Activated CD8-positive, alpha-beta memory T cell treated with anti-CD3 and anti-CD28 coated beads for 36 hours (primary cell): Measurements from ENCODE around the gene ANXA3. TPM values are rescaled to one million over a fixed set of nuclear protein-coding genes. Genes with fewer than 3 reads are reported as not detected.
"Not testable (repeated sequence)": the region's sequence is repeated elsewhere in the genome, so short reads cannot be mapped to it uniquely, and the experiment has no call there.

Source experiments
- CTCF ChIA-PET: fragments of 350-600 bp; sonication (Branson Sonifier 250); formaldehyde crosslinking; loops from one replicate; lab custom pipeline; 2021; ENCODE audit warnings: antibody characterized with exemption; lab: Charles Lee
- POLR2A ChIA-PET: fragments of 350-600 bp; sonication (Branson Sonifier 250); formaldehyde crosslinking; loops from one replicate; lab custom pipeline; 2021; ENCODE audit warnings: antibody characterized with exemption; lab: Charles Lee
- total RNA-seq, 2 experiments: library from RNA; stranded (reverse); gene quantifications; one replicate each; pipeline ENCODE4 v1.2.3, GENCODE V29; 2021

The ANXA3 gene
- total RNA-seq, 2 experiments from 2014 or later = 0.21 to 0.31 TPM

GRCh38 chr4:78567500-78568060 lies 16.0 kb downstream of the ANXA3 start:
- ChIA-PET POLR2A (no interaction called here), CTCF (interaction anchor here (1.2 kb wide), 1 partner anchor 13 kb away, joined by 3 read pairs; no protein-coding TSS in a partner anchor)

- POLR2A ChIA-PET = no interaction called here
- CTCF ChIA-PET = no interaction called here
These were observed 17.2 kb downstream of the ANXA3 start for GRCh38 chr4:78568640-78569305.

GRCh38 chr4:78569306-78569821 lies 17.8 kb downstream of the ANXA3 start:
- POLR2A ChIA-PET = no interaction called here

GRCh38 chr4:78570117-78570516 lies 18.5 kb downstream of the ANXA3 start:
- POLR2A ChIA-PET = no interaction called here
- CTCF ChIA-PET = no interaction called here

More at GRCh38 chr4:78569306-78569821, 17.8 kb downstream of the ANXA3 start:
- CTCF ChIA-PET = no interaction called here

- ChIA-PET POLR2A (no interaction called here), CTCF (no interaction called here)
These were observed 20.2 kb downstream of the ANXA3 start for GRCh38 chr4:78571804-78572203.

GRCh38 chr4:78578674-78579425 lies 27.3 kb downstream of the ANXA3 start:
- CTCF ChIA-PET = no interaction called here
- POLR2A ChIA-PET = no interaction called here

- ChIA-PET CTCF (no interaction called here), POLR2A (no interaction called here)
These were observed 30.0 kb downstream of the ANXA3 start for GRCh38 chr4:78581618-78582017.

GRCh38 chr4:78584863-78585547 lies 33.4 kb downstream of the ANXA3 start:
- POLR2A ChIA-PET = no interaction called here
- CTCF ChIA-PET = no interaction called here

- CTCF ChIA-PET = no interaction called here
These were observed 34.1 kb downstream of the ANXA3 start for GRCh38 chr4:78585633-78586032.

GRCh38 chr4:78588894-78589545 lies 37.5 kb downstream of the ANXA3 start:
- ChIA-PET POLR2A (no interaction called here), CTCF (no interaction called here)

More at GRCh38 chr4:78585633-78586032, 34.1 kb downstream of the ANXA3 start:
- POLR2A ChIA-PET = no interaction called here

GRCh38 chr4:78591404-78591803 lies 39.8 kb downstream of the ANXA3 start:
- ChIA-PET POLR2A (no interaction called here), CTCF (no interaction called here)

GRCh38 chr4:78592088-78592783 lies 40.7 kb downstream of the ANXA3 start:
- POLR2A ChIA-PET = no interaction called here

GRCh38 chr4:78596111-78596742 lies 44.7 kb downstream of the ANXA3 start:
- POLR2A ChIA-PET = no interaction called here
- CTCF ChIA-PET = no interaction called here

More at GRCh38 chr4:78592088-78592783, 40.7 kb downstream of the ANXA3 start:
- CTCF ChIA-PET = interaction anchor here (0.6 to 0.7 kb wide), 2 partner anchors 70 to 200 kb away, joined by 3 read pairs; no protein-coding TSS in a partner anchor

GRCh38 chr4:78598431-78598830 lies 46.9 kb downstream of the ANXA3 start:
- CTCF ChIA-PET, POLR2A ChIA-PET: not testable (repeated sequence)

GRCh38 chr4:78599147-78599546 lies 47.6 kb downstream of the ANXA3 start:
- ChIA-PET POLR2A (no interaction called here), CTCF (no interaction called here)

GRCh38 chr4:78599931-78600375 lies 48.4 kb downstream of the ANXA3 start:
- ChIA-PET POLR2A (no interaction called here), CTCF (no interaction called here)

- ChIA-PET CTCF (no interaction called here), POLR2A (no interaction called here)
These were observed 49.4 kb downstream of the ANXA3 start for GRCh38 chr4:78601013-78601412.

- POLR2A ChIA-PET = no interaction called here
- CTCF ChIA-PET = interaction anchor here (0.9 kb wide), 1 partner anchor 36 kb away, joined by 3 read pairs; no protein-coding TSS in a partner anchor
These were observed 50.8 kb downstream of the ANXA3 start for GRCh38 chr4:78602334-78602733.
